H1 (cell line): ENCODE data around the gene CHN2. TPM values are rescaled to one million over a fixed set of nuclear protein-coding genes. Genes with fewer than 3 reads are reported as not detected.

Source experiments
- CTCF ChIA-PET: fragments of 300-600 bp; sonication (Branson Sonifier 250); formaldehyde crosslinking; loops from one replicate; lab custom pipeline; 2021; ENCODE audit not compliant: partially characterized antibody; lab: Charles Lee
- POLR2A ChIA-PET: fragments of 300-600 bp; sonication (Branson Sonifier 250); formaldehyde crosslinking; loops from one replicate; lab custom pipeline; 2021; ENCODE audit warnings: inconsistent platforms; ENCODE audit not compliant: partially characterized antibody; lab: Charles Lee
- DNase-seq, 2 experiments: peaks; one replicate each; pipeline versions ENCODE4 v3.0.0 to v3.0.0-alpha.2; 2010 to 2022; ENCODE audit warnings: low spot score in 2 of 2, low read depth in 1 of 2, mixed read lengths in 1 of 2
- FAIRE-seq: peaks from 2 replicates; lab custom pipeline; 2011; peaks lifted over from hg19 to GRCh38; lab: Jason Lieb, UNC
- H2AFZ ChIP-seq: 2 replicates; pipeline ENCODE4 v1.8.1; 2012; ENCODE audit warnings: low read length, inconsistent platforms
- H2AK5ac ChIP-seq: 2 replicates; pipeline ENCODE4 v1.6.1; 2013; ENCODE audit warnings: low read depth, low read length
- H2BK120ac ChIP-seq: replicated peaks from 2 replicates; pipeline ENCODE3; 2013; ENCODE audit warnings: low read depth, low read length, inconsistent platforms
- H2BK12ac ChIP-seq: 2 replicates; pipeline ENCODE4 v1.6.1; 2013; ENCODE audit warnings: low read depth, low read length
- H2BK15ac ChIP-seq: 2 replicates; pipeline ENCODE4 v1.6.1; 2013; ENCODE audit warnings: low read length
- H2BK20ac ChIP-seq: 2 replicates; pipeline ENCODE4 v1.6.1; 2013; ENCODE audit warnings: low read length
- H2BK5ac ChIP-seq: 2 replicates; pipeline ENCODE4 v1.6.1; 2013; ENCODE audit warnings: low read depth, low read length
- H3K14ac ChIP-seq: 2 replicates; pipeline ENCODE4 v1.6.1; 2013; ENCODE audit warnings: inconsistent platforms; ENCODE audit not compliant: insufficient read length
- H3K18ac ChIP-seq: 2 replicates; pipeline ENCODE4 v1.6.1; 2013; ENCODE audit warnings: low read length; ENCODE audit errors: extremely low read depth
- H3K23ac ChIP-seq: 2 replicates; pipeline ENCODE4 v1.6.1; 2013; ENCODE audit warnings: inconsistent platforms; ENCODE audit not compliant: insufficient read length
- H3K23me2 ChIP-seq: 2 replicates; pipeline ENCODE4 v1.6.1; 2013; ENCODE audit warnings: low read depth, low read length
- H3K27ac ChIP-seq: 2 replicates; pipeline ENCODE4 v1.6.1; 2011; ENCODE audit warnings: low read depth, low read length, inconsistent platforms
- H3K27me3 ChIP-seq, 4 experiments: replicated peaks in 1 of 4; 1 replicate in 1 of 4; 2 replicates in 3 of 4; pipeline versions ENCODE4 v1.6.1 to v1.8.1; 2011 to 2013; ENCODE audit warnings: low read length in 3 of 4, mild to moderate bottlenecking in 3 of 4, inconsistent platforms in 2 of 4, mixed read lengths in 2 of 4, moderate library complexity in 1 of 4; ENCODE audit not compliant: control insufficient read depth in 3 of 4, insufficient read depth in 3 of 4; ENCODE audit errors: extremely low read depth in 1 of 4
- H3K36me3 ChIP-seq, 4 experiments: 2 replicates each; pipeline versions ENCODE4 v1.6.1 to v1.8.1; 2011 to 2013; ENCODE audit warnings: mild to moderate bottlenecking in 4 of 4, low read length in 3 of 4, moderate library complexity in 2 of 4, control low read depth in 1 of 4, inconsistent platforms in 1 of 4; ENCODE audit not compliant: insufficient read depth in 4 of 4, control insufficient read depth in 2 of 4
- H3K4ac ChIP-seq: replicated peaks from 2 replicates; pipeline ENCODE3; 2013; ENCODE audit warnings: low read length, low read depth, mixed read lengths, inconsistent platforms; ENCODE audit not compliant: insufficient read length
- H3K4me1 ChIP-seq, 4 experiments: replicated peaks in 1 of 4; 1 replicate in 1 of 4; 2 replicates in 3 of 4; pipeline versions ENCODE4 v1.6.1 to v1.8.1; 2011 to 2013; ENCODE audit warnings: low read length in 3 of 4, inconsistent platforms in 2 of 4, mixed read lengths in 1 of 4; ENCODE audit not compliant: insufficient read depth in 4 of 4, control insufficient read depth in 3 of 4
- H3K4me2 ChIP-seq, 2 experiments: 2 replicates each; pipeline versions ENCODE4 v1.6.1 to v1.8.1; 2011 to 2013; ENCODE audit warnings: low read depth in 2 of 2, low read length in 2 of 2, control low read depth in 1 of 2, inconsistent platforms in 1 of 2, mild to moderate bottlenecking in 1 of 2; ENCODE audit not compliant: insufficient read depth in 1 of 2
- H3K4me3 ChIP-seq, 4 experiments: fragments of 200-600, 300-600 bp in 1 of 4; sonication (generic), shearing (Covaris generic), sonication (Bioruptor Twin) in 1 of 4; 2 replicates each; pipeline versions ENCODE4 v1.5.1 to v1.8.1; 2011 to 2016; ENCODE audit warnings: low read length in 4 of 4, low read depth in 3 of 4, control low read depth in 2 of 4, inconsistent platforms in 2 of 4, mild to moderate bottlenecking in 2 of 4, mixed read lengths in 1 of 4, moderate library complexity in 1 of 4; ENCODE audit not compliant: insufficient read depth in 2 of 4; ENCODE audit errors: extremely low read depth in 1 of 4
- H3K56ac ChIP-seq: replicated peaks from 2 replicates; pipeline ENCODE3; 2013; ENCODE audit warnings: low read depth, mild to moderate bottlenecking, mixed read lengths, low read length, inconsistent platforms; ENCODE audit not compliant: insufficient read length
- H3K79me1 ChIP-seq: 2 replicates; pipeline ENCODE4 v1.6.1; 2013; ENCODE audit warnings: low read depth, low read length, control low read depth
- H3K79me2 ChIP-seq, 2 experiments: 2 replicates each; pipeline versions ENCODE4 v1.6.1 to v1.8.1; 2012 to 2013; ENCODE audit warnings: low read length in 2 of 2, mild to moderate bottlenecking in 2 of 2, inconsistent platforms in 1 of 2; ENCODE audit not compliant: insufficient read depth in 2 of 2, control insufficient read depth in 1 of 2
- H3K9ac ChIP-seq, 4 experiments: replicated peaks in 1 of 4; 1 replicate in 1 of 4; 2 replicates in 3 of 4; pipeline versions ENCODE4 v1.6.1 to v1.8.1; 2011 to 2013; ENCODE audit warnings: low read depth in 3 of 4, low read length in 3 of 4, control low read depth in 2 of 4, mild to moderate bottlenecking in 2 of 4, moderate library complexity in 2 of 4, inconsistent platforms in 1 of 4; ENCODE audit errors: extremely low read depth in 1 of 4
- H3K9me3 ChIP-seq, 2 experiments: 2 replicates each; pipeline versions ENCODE4 v1.6.1 to v1.8.1; 2012 to 2013; ENCODE audit warnings: mild to moderate bottlenecking in 2 of 2, moderate library complexity in 2 of 2, control low read depth in 1 of 2, inconsistent platforms in 1 of 2, low read depth in 1 of 2, low read length in 1 of 2, mixed read lengths in 1 of 2; ENCODE audit not compliant: insufficient read depth in 2 of 2
- H4K20me1 ChIP-seq, 2 experiments: replicated peaks in 1 of 2; 2 replicates each; pipeline versions ENCODE3 to v1.8.1; 2011 to 2013; ENCODE audit warnings: inconsistent platforms in 2 of 2, low read length in 2 of 2, mild to moderate bottlenecking in 1 of 2; ENCODE audit not compliant: insufficient read depth in 2 of 2, control insufficient read depth in 1 of 2
- H4K5ac ChIP-seq: 2 replicates; pipeline ENCODE4 v1.6.1; 2013; ENCODE audit warnings: low read length, low read depth, mixed read lengths, inconsistent platforms; ENCODE audit not compliant: insufficient read length
- H4K8ac ChIP-seq: 2 replicates; pipeline ENCODE4 v1.8.0; 2013; ENCODE audit warnings: mild to moderate bottlenecking, moderate library complexity, low read length, inconsistent platforms; ENCODE audit not compliant: insufficient read depth; ENCODE audit errors: extremely low read depth
- H4K91ac ChIP-seq: replicated peaks from 2 replicates; pipeline ENCODE3; 2013; ENCODE audit warnings: low read length, mixed read lengths, inconsistent platforms; ENCODE audit not compliant: insufficient read length
- ASH2L ChIP-seq: fragments of 200-600, 300-600 bp; sonication (generic); IDR thresholded peaks from one replicate; pipeline ENCODE4 v1.7.1; 2017; ENCODE audit warnings: low read length
- BCL11A ChIP-seq, 2 experiments: IDR thresholded peaks; one replicate each; pipeline ENCODE4 v1.6.1; 2011; ENCODE audit warnings: low read depth in 2 of 2, low read length in 2 of 2, mild to moderate bottlenecking in 2 of 2
- CBX8 ChIP-seq: fragments of 300-800, 300-1000 bp; sonication (generic); IDR thresholded peaks from 2 replicates; pipeline ENCODE4 v1.7.1; 2016; ENCODE audit warnings: low read depth, low read length, borderline replicate concordance
- CREB1 ChIP-seq: IDR thresholded peaks from 2 replicates; pipeline ENCODE4 v1.6.1; 2012; ENCODE audit warnings: inconsistent platforms
- RBBP5 ChIP-seq: IDR thresholded peaks from 2 replicates; pipeline ENCODE4 v1.7.1; 2012; ENCODE audit warnings: low read depth, mild to moderate bottlenecking, inconsistent platforms, low read length, moderate library complexity, borderline replicate concordance
- SIN3A ChIP-seq, 2 experiments: IDR thresholded peaks in 1 of 2; conservative IDR thresholded peaks in 1 of 2; 2 replicates each; pipeline ENCODE4 v1.6.1; 2011 to 2012; ENCODE audit warnings: low read length in 2 of 2, improper control_type of control experiment in 1 of 2, low read depth in 1 of 2, mild to moderate bottlenecking in 1 of 2
- SUZ12 ChIP-seq: fragments of 200-600 bp; sonication (generic); IDR thresholded peaks from 2 replicates; pipeline ENCODE4 v1.6.1; 2012; ENCODE audit warnings: mild to moderate bottlenecking, inconsistent platforms, low read length, moderate library complexity, mixed read lengths
- WGBS, 2 experiments: shearing (Covaris generic) in 1 of 2; methylation state at CpG; one replicate each; pipeline versions ENCODE4 v1.1.6 to v1.1.7; 2013 to 2015; ENCODE audit warnings: low lambda C conversion rate in 2 of 2, mixed read lengths in 2 of 2, inconsistent platforms in 1 of 2, low coverage in 1 of 2, missing lambda C conversion rate in 1 of 2; ENCODE audit not compliant: insufficient replicate concordance in 2 of 2, insufficient coverage in 1 of 2, insufficient read length in 1 of 2; ENCODE audit errors: extremely low coverage in 1 of 2, missing lambda C conversion rate in 1 of 2; 5-methylcytosine and 5-hydroxymethylcytosine counted together
- polyA plus RNA-seq, 7 experiments: library from polyadenylated mRNA; depleted of rRNA in 3 of 7; stranded (reverse) in 5 of 7; unstranded in 2 of 7; fragments of >200 nt in 5 of 7; fragments of 200-250 nt in 2 of 7; gene quantifications; 1 replicate in 5 of 7; 2 replicates in 1 of 7; 4 replicates in 1 of 7; pipeline versions ENCODE4 v1.2.1 to v1.2.3, GENCODE V29; 2011 to 2013; ENCODE audit warnings: missing spikeins in 2 of 7, mixed read lengths in 2 of 7
- total RNA-seq: library from RNA; stranded (reverse); fragmentation: NEBNext Ultra II Directional; extraction: Animal tissue kit (Norgen Biotek cat#: 25700); gene quantifications from 2 replicates; pipeline ENCODE4 v1.2.1, GENCODE V29; 2021
- TF ChIP-seq, protein P1 (sequence below): IDR thresholded peaks from 2 replicates; pipeline ENCODE4 v1.6.1; 2011; ENCODE audit warnings: low read length, improper control_type of control experiment

CHN2 gene
- total and polyA plus RNA-seq, 2 of the 8 experiments (the other 6 are each of a cell fraction or from before 2014, with no cell fraction given) = 2.9 to 4.8 TPM

DNA sequence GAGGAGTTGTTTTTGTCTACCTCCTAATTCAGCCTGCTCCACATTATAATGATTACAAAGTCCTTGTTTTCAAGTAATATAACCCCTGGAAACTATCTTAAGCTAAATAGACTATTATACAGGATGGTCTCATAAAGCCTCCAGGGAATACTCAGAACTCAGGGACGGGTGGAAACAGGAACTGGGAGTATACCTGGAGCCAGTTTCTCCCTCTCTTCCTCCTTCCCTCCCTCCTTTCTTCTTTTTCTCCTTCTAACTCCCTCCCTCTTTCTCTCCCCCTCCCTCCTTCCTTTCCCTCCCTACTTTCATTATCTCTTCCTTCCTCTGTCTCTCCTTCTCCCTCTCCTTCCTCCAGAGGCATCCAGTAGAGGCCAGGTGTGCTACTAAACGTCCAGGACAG lies 292.8 kb downstream of the CHN2 start:
- Histone ChIP-seq H2AK5ac (no peak overlapping the region), H3K23me2 (no peaks in the 10 kb centered on the region), H3K14ac (no peak overlapping the region), H4K91ac (no peak overlapping the region), H3K27me3 (no peaks in the 10 kb centered on the region; a peak in 2 of 7 replicates), H3K23ac (no peak overlapping the region), H4K20me1 (no peaks in the 10 kb centered on the region), H2BK15ac (no peak overlapping the region), H3K4me3 (no peak overlapping the region)
- TF ChIP-seq, protein P1, sequence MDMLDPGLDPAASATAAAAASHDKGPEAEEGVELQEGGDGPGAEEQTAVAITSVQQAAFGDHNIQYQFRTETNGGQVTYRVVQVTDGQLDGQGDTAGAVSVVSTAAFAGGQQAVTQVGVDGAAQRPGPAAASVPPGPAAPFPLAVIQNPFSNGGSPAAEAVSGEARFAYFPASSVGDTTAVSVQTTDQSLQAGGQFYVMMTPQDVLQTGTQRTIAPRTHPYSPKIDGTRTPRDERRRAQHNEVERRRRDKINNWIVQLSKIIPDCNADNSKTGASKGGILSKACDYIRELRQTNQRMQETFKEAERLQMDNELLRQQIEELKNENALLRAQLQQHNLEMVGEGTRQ = no peak
- TF ChIP-seq SIN3A (conservative IDR thresholded peaks at IDR 0.05 in 1 of 2, IDR thresholded peaks at IDR 0.05 in 1 of 2; ENCODE audit: low read depth in 1 of 2, low read length in 2 of 2) = no peak
- TF ChIP-seq CBX8 = no peak
- TF ChIP-seq RBBP5 = no peak
- no peak for TF ChIP-seq BCL11A (IDR thresholded peaks at IDR 0.05; ENCODE audit: low read depth in 2 of 2, low read length in 2 of 2)
- no peak for TF ChIP-seq CREB1
- TF ChIP-seq SUZ12 = no peak
- TF ChIP-seq ASH2L = no peak
- TF ChIP-seq, all 59 proteins: peak for 0
- peaks cover 0 to 4% (median under 1%) of the 10 kb centered on the region in 4 experiments; a peak in 3 of 7 replicates for H3K4me1 ChIP-seq
- no peak overlapping the region for H3K27ac ChIP-seq
- 66% methylated on average over 2 of the region's 2 CpGs; no CpG with 5 or more reads in 1 of the 2 experiments for WGBS, 2 experiments
- no peak overlapping the region for H2BK20ac ChIP-seq
- no peak overlapping the region for H3K4me2 ChIP-seq
- no peak overlapping the region for H2AFZ ChIP-seq
- DNase-seq (no peak), FAIRE-seq (no peak)
- no peaks in the 10 kb centered on the region for H3K79me2 ChIP-seq
- no peaks in the 10 kb centered on the region for H3K36me3 ChIP-seq
- no peak overlapping the region for H2BK5ac ChIP-seq
- H3K9me3 ChIP-seq = no peaks in the 10 kb centered on the region
- H3K4ac ChIP-seq = no peak overlapping the region
- no peak overlapping the region for H4K5ac ChIP-seq
- H3K9ac ChIP-seq = no peak overlapping the region
- ChIA-PET POLR2A (interaction anchor here (0.6 kb wide), 1 partner anchor 75 kb away, joined by 4 read pairs; no protein-coding TSS in a partner anchor), CTCF (interaction anchor here (0.6 to 1.6 kb wide), 2 partner anchors 9 to 123 kb away, joined by 3 read pairs; no protein-coding TSS in a partner anchor)
- no peak overlapping the region for H3K18ac ChIP-seq
- H2BK12ac ChIP-seq = no peak overlapping the region
- no peak overlapping the region for H2BK120ac ChIP-seq
- H4K8ac ChIP-seq = no peak overlapping the region
- no peaks in the 10 kb centered on the region for H3K79me1 ChIP-seq
- no peak overlapping the region for H3K56ac ChIP-seq
